Measurements from ENCODE around the gene RAB31.

Gene RAB31

GRCh38 chr18:9822587-9823185 lies 114.6 kb downstream of the RAB31 start:
- FAIRE-seq, result no peak

GRCh38 chr18:9823805-9824473 lies 115.8 kb downstream of the RAB31 start:
- no peak for FAIRE-seq

DNA sequence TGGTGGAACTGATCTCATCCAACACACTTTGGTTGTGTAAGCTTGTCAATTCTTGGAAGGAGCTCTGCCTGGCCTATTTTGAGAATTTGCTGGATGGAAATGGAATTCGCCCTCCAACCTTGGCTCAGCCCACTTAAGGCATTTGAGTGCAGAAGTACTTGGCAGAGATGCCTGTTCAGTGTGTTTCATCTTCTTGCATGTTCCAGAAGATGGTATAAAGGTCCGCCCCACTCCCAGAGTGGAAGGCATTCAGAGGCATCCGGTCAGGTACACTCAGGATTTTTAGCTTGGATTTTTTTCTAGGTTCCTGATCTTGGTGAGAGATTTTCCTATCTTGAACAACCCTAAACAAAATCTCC lies 116.4 kb downstream of the RAB31 start:
- FAIRE-seq, result no peak

- no peak for FAIRE-seq
Measured at GRCh38 chr18:9824952-9825371, 116.9 kb downstream of the RAB31 start.

- FAIRE-seq, result no peak
Measured at GRCh38 chr18:9825571-9826073, 117.5 kb downstream of the RAB31 start.

GRCh38 chr18:9826685-9827084 lies 118.6 kb downstream of the RAB31 start:
- FAIRE-seq, result no peak

GRCh38 chr18:9827211-9827792 lies 119.2 kb downstream of the RAB31 start:
- FAIRE-seq, result no peak

DNA sequence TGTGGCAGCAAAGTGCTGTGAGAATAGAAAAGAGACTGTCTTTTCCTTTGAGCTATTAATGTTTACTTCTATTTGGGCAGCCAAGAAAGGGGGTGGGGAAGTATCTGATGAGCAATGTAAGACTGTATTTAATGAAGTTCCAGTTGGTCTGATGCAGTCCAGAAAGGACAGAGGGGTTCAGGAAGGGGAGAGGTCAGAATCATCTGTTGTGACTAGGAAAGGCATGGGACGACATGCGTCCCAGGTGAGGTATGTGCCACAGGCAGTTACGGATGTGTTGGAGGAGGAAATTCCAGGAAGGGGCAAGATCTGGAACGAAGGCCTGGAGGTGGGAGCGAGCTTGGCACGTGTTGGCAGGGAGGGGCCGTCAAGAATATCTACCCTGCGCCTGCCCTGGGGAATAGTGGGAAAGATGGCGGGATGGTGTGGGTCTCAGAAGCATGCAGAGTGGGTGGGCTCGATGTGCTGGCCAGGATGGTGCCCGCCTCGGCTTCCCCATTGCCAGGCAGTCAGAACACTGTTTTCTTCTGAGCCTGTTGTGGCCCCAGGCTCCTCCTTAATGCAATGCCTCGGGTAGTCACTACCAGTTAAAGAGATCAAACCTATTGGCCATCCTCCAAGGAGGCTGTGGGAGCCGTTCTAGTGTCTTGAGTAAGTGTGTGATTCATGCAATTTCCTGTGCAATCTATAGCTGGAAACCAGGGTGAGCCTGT lies 119.8 kb downstream of the RAB31 start:
- FAIRE-seq, result no peak

DNA sequence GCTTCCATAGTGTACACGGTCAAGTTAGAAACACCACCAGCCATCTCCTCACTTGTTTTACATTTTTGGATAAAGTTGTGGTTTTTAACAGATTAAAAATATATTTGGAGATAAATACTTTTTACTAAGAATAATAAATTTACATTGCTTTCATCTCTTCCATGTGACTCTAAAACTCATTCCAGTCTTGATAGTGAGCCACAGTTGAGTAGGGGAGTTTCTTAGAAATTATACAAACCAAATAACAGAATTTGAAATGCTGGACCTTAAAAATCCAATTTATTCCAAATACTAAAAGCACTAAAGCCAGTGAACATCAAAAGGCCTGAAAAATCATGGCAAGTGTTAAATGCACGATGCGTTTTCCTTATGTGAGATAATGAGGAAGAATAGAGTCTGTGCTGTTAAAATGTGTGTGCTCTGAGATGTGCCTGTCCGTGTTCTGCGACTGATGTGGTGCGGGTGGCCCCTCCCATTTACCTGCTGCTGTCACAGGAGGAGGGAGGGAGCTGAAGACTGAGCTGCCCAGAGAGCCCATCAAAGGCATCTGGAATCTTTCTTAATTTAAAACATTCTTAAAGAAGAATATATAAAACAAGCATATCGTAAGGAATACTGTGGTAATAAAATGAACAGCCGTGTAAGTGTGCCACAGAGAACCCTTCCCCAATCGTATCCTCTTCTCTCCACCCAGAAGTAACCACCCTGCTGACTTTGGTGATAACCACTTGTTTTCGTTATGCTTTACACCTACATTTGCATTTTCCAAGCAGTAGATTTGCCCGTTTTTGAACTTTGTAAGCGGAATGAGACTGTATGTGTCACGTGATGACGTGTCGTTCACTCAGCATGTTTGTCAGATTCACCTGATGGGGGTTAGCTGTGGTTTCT lies 120.7 kb downstream of the RAB31 start:
- no peak for FAIRE-seq

DNA sequence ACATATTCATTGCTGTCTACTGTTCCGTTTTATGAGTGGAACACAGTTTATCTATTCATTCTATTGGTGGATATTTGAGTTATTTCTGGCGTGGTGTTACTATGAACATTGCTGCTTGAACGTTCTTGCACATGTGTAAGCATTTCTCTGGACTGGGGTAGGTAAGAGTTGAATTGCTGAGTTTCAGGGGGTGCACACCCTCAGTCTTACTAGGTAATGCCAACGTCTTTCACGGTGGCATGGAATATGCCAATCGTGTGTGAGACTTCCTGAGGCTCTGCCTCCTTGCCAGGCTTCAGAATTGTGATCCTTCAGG lies 121.3 kb downstream of the RAB31 start:
- no peak for FAIRE-seq

GRCh38 chr18:9831036-9831722 lies 123.1 kb downstream of the RAB31 start:
- no peak for FAIRE-seq

- no peak for FAIRE-seq
Measured at GRCh38 chr18:9831723-9832199, 123.7 kb downstream of the RAB31 start.

- FAIRE-seq, result no peak
Measured at GRCh38 chr18:9832871-9833270, 124.8 kb downstream of the RAB31 start.

DNA sequence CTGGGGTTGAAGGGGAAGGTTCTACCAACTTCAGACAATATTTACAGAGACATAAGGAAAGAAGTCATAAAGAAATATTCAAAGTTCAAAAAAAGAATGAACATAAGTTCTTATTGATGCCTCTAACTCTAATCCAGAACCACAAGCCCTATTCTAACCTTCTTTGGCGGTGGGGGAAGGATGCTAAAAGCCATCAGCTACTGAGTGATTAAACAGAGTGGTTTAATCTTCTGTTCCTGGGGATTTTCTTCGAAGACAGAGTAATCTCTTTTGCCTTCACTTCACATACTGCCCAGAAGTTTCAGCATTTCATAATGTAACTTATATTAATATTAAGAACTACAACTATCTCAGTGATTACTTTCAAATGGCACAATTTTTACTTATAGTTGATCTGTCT lies 126.5 kb downstream of the RAB31 start:
- no peak for FAIRE-seq

GRCh38 chr18:9835113-9835755 lies 127.1 kb downstream of the RAB31 start:
- FAIRE-seq, result no peak

GRCh38 chr18:9835825-9836224 lies 127.7 kb downstream of the RAB31 start:
- peak; percentile 89 for FAIRE-seq

- FAIRE-seq, result no peak
Measured at GRCh38 chr18:9838144-9838877, 130.2 kb downstream of the RAB31 start.

- FAIRE-seq, result no peak
Measured at GRCh38 chr18:9839211-9839610, 131.1 kb downstream of the RAB31 start.

DNA sequence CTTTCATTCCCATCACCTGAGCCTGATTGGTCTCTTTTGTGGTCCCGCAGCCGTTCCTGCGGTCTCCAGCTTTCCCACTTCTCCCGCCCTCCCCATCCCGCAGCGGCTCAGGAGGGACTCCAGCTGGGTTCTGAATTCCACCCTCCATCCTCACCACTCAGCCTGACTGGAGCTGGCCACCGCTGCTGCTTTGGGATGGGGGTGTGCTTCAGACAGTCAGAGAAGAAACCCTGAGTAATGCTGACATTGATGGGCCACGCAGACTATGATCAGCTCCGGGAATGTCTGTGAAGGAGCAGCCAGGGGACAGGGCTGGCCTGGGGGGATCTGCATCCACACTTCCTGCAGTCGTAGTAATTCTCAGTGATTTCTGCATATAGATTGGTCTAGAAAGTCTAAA lies 131.8 kb downstream of the RAB31 start:
- FAIRE-seq, result no peak

GRCh38 chr18:9841752-9842151 lies 133.7 kb downstream of the RAB31 start:
- no peak for FAIRE-seq

DNA sequence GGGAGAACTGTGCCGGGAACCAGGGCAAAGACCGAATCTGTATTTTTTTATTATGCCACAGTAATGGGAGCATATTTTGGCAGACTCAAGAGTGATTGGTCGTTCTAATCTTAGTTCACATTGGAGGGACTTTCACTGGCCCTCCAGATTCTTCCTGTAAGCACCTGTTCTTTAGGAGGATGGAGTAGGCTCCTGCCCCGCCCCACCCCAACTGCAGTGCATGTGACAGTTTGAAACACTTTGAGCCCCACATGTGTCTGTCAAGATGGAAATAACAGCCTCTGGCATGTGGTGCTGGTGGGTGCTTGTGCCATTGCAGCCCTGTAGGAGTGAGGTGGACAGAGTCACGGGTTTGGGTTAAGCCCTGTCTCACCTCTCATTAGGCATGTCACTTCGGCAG lies 134.3 kb downstream of the RAB31 start:
- no peak for FAIRE-seq
